GM21528 (cell line): ENCODE results near the gene CMIP.
A peak's percentile ranks its signal among the peaks of the same experiment; 100 is the strongest.

Experiments
- ATAC-seq: cut with Tn5 transposase; IDR thresholded peaks from one replicate; pipeline ENCODE4 v1.9.1; 2021; ENCODE audit warnings: mild to moderate bottlenecking, moderate library complexity; ENCODE audit not compliant: unreplicated experiment, low FRiP score

CMIP gene

GRCh38 chr16:81641395-81642106 lies 196.9 kb downstream of the CMIP start:
- ATAC-seq, result no peak

DNA sequence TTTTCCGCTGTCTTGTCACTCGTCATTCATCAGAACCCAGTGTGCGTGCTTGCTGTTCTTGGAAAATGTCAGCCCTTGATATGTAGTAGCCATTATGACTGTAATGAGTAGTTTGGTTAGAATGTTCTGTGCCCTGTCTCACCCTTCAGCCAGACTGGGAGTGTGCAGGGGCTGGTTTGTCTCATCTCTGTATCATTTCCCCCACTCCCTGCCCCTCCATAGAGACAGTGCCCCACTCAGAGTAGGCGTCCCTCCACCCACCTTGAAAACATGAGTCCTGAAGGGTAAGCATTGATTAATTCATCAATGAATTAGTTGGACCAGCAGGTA lies 197.5 kb downstream of the CMIP start:
- ATAC-seq, result no peak

DNA sequence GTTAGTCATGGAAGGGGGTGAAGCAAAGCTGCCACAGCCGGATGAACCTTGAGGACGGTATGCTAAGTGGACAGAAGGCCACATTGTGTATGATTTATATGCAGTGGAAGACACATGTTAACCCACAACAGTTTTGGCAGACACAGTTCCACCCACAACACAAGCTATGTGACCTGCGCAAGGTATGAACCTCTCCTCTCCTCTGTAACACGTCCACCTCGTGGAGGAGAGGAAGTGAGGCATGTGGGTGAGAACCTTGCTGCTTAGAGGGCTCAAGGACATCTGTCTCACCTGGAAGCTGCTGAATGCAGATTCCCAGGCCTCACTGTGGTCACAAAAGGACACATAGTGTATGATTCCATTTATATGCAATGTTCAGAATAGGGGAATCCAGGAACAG lies 198.3 kb downstream of the CMIP start:
- ATAC-seq, result no peak

GRCh38 chr16:81645266-81645694 lies 200.7 kb downstream of the CMIP start:
- ATAC-seq, result no peak

DNA sequence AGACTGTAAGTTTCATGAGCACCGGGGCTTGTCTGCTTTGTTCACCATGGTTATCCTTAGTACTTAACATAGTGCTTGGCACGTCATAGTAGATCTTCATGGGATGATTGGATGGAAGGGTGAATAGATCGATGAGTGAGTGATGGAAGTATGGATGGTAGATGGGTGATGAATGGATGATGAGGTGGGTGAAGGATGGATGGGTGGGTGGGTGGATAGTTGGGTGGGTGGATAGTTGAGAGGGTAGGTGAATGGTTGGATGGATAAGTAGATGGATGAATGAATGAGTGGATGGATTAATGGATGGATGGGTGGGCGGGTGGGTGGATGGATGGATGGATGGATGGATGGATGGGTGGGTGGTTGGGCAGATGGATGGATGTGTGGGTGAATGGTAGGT lies 201.3 kb downstream of the CMIP start:
- no peak for ATAC-seq

- ATAC-seq, result no peak
These were observed 202.0 kb downstream of the CMIP start for GRCh38 chr16:81646561-81646960.

DNA sequence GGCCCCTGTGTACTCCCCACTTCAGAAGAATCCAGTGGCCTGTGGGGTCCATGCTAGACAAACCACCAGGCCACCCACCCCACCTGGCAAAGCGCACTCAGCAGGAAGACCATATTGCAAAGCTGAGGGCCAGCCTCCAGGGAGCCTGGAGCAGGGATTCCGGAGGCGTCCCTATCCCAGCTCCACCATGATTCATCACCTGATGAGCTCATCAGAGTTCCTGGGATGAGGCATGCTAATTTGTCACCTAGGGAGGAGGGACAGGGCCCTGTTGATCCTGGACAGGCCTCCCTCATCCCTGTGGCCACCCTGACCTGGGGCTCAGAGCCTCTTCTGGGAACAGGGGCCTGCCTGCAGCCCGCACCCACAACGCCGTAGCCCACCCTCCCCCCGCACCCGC lies 202.9 kb downstream of the CMIP start:
- ATAC-seq, result no peak

- ATAC-seq, result no peak
These were observed 205.1 kb downstream of the CMIP start for GRCh38 chr16:81649561-81650184.

- no peak for ATAC-seq
These were observed 205.7 kb downstream of the CMIP start for GRCh38 chr16:81650281-81650680.

DNA sequence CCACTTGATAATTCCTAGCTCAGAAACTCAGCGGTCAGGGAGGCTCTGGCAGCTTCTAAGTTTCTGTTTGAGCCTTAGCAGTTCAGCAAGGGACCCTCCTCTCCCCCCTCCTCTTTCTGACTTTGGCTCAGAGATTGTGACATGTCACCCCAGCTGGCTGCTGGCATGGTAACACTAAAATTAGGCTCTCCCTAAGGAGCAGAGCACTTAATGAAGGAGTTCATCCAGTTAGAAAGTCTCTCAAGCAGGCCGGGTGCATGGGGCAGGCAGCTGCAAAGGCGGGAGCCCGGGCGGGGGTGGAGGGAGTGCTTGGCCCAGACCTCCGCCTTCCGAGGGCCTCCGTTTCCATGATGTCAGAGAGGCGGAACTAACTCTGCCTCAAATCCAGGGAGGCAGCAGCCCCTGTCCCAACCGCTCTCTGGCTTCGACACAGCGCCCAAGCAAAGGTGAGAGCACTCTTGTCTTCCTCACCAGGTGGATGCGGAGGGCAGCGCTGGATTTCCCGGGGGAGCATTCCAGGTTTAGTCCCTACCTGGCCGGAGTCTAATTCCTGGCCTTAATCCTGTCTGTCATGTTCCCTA lies 206.5 kb downstream of the CMIP start:
- ATAC-seq, result no peak

GRCh38 chr16:81651758-81652718 lies 207.4 kb downstream of the CMIP start:
- no peak for ATAC-seq

GRCh38 chr16:81652798-81653505 lies 208.3 kb downstream of the CMIP start:
- peak; percentile 52 for ATAC-seq

DNA sequence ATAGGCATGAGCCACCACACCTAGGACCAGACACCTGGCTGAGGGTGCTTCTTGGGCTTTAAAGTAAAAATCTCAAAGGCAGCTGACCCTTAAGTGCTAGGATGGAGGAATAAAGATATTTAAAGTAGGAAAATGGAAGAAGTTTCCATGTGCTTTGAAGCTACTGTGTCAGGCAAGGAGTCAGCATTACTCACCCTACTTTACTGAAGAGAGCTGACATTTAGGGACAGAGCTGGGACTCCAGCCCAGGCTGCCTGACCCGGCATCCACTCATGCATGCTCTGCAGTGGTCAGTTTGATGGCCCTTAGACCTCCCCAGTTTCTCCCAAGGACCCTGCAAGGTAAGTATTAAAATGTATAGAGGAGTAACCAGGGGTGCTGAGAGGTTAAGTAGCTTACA lies 209.7 kb downstream of the CMIP start:
- no peak for ATAC-seq

GRCh38 chr16:81655469-81656162 lies 211.0 kb downstream of the CMIP start:
- ATAC-seq, result no peak

DNA sequence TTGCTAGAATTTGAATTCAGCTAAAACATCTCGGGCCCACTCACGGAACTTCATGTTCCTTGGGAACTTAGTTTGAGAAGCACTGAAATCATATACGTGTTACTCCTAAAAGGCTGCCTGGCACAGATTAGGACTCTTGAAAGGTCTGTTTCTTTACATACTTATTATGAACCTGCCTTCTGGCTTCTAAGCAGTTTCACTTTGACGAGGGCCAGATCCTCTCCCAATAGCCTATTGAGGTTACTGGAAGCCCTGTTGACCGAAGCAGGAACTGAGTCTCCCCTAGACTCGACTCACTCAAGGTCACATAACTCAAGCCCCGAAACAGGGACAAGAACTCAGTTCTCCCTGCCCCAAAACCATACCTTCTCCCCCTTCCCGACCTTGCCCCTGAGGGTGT lies 212.6 kb downstream of the CMIP start:
- no peak for ATAC-seq

GRCh38 chr16:81657781-81658180 lies 213.2 kb downstream of the CMIP start:
- no peak for ATAC-seq

- no peak for ATAC-seq
These were observed 213.8 kb downstream of the CMIP start for GRCh38 chr16:81658373-81658772.

DNA sequence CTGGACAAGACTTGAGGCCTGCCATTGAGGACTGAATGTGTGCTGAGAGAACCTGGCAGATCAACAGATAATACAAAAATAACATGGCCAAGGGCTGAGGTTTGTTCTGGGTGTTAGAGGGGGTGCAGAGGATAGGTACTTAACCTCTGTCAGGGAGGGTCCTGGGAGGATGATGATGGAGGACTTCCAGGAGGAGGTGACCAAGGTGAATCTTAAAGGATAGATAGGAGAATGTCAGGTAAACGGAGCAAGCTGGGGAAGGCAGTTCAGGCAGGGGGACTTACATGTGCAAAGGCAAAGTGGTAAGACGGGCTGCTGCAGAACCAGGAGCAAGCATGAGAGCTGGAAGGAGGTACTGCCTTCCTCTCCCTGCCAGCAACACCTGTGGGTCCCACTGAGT lies 214.6 kb downstream of the CMIP start:
- ATAC-seq, result no peak

GRCh38 chr16:81661082-81661481 lies 216.5 kb downstream of the CMIP start:
- no peak for ATAC-seq

- ATAC-seq, result no peak
These were observed 219.5 kb downstream of the CMIP start for GRCh38 chr16:81664153-81664552.
